GM18502 (cell line): ENCODE results near the gene NOTCH1.

Source experiments
- ATAC-seq: cut with Tn5 transposase; IDR thresholded peaks from one replicate; pipeline ENCODE4 v1.9.1; 2021; ENCODE audit warnings: mild to moderate bottlenecking; ENCODE audit not compliant: unreplicated experiment, poor library complexity

Gene NOTCH1

DNA sequence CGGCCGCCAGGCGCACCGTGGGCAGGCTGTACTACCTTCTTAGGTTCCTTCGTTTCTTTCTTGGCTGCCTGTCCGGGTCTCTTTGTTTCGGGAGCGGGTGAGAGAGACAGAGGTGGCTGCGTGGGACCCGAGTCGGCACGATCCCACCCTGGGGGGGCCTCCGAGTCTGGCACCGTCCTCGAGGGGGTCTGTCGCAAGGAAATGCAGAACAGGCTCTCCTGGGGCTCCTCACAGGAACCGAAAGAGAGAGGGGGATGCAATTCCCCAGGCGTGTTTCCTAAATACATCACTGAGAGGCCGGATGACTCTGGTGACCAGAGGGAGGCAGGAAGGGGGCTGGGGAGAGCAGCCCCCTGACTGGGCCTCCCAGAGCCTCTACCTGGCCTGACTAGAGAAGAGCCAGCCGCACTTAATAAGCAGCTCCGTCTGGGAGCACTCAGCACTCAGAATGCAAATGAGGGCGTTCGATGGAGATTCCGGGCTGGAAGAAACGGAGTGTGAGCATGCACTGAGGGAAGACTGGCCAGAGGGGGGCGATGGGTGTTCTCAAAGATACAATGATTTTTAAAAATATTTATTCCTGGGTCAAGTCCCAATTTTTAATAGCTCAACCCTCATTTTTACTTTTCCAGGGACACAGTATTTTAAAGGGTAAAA is 94.5 kb downstream of the NOTCH1 start:
- ATAC-seq = no peak

DNA sequence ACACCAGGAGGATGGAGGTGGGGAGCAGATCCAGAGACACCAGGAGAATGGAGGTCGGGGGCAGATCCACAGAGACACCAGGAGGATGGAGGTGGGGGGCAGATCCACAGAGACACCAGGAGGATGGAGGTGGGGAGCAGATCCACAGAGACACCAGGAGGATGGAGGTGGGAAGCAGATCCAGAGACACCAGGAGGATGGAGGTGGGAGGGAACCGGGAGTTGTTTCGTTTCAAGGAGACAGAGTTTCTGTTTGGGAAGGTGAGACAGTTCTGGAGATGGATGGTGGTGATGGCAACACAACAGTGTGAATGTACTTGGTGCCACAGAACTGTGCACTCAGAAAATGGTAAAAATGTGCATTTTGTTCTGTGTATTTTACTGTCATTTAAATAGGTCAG is 97.2 kb downstream of the NOTCH1 start:
- ATAC-seq = no peak

DNA sequence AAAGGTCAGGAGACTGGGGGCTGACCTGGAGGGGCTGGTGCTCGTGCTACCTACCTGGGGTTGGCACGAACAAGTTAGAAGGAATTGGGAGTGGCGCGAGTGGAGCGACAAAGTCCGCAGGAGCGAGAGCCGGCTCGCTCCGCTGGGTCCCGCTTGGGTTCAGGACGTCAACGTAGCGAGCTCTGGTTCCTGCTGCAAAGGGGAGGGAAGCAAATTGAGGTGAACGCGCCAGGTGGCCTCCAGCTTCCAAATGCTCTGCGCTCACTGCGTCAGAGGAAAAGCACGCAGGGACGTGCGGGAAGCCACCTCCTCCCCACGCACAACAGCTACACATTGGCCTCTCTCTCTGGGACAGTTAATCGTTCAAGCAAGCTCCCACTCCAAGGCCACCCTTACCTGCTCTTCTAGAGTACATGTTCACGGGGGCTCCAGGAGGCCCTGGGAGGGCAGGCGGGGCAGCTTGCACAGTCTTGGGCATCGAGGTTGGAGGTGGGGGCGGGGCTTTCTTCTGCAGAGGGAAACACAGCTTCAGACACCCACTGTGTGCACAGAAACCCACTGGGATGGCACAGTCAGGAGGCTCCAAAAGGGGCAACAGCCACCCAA is 98.6 kb downstream of the NOTCH1 start:
- ATAC-seq = no peak

DNA sequence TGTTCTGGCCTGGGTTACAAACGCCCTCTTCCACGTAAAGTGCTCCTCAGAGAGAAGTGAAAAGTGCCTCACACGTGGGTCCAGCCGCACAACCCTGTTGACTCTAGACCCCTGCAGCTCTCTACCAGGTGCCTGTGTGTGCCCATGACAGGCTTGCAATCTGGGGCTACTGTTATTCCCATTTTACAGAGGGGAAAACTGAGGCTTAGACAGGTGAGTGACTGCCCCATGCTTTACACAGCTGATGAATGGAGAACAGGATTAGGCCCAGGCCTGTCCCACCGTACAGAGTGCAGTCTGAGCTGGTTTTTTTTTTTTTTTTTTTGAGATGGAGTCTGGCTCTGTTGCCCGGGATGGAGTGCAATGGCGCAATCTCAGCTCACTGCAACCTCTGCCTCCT is 100.0 kb downstream of the NOTCH1 start:
- no peak for ATAC-seq
